BE2C (cell line): ENCODE measurements around the gene MMP23B.
A peak's percentile ranks its signal among the peaks of the same experiment; 100 is the strongest.

ENCODE experiments used
- DNase-seq: peaks from one replicate; pipeline ENCODE4 v3.0.0-alpha.2; 2020
- H3K27me3 ChIP-seq: fragments of 250-450 bp; sonication (Bioruptor Pico); 2 replicates; pipeline ENCODE4 v1.5.1; 2020; ENCODE audit warnings: mild to moderate bottlenecking
- H3K36me3 ChIP-seq: fragments of 250-450 bp; sonication (Bioruptor Pico); 2 replicates; pipeline ENCODE4 v1.5.1; 2020; ENCODE audit warnings: mild to moderate bottlenecking
- H3K4me1 ChIP-seq: fragments of 250-450 bp; sonication (Bioruptor Pico); 2 replicates; pipeline ENCODE4 v1.5.1; 2020
- H3K4me3 ChIP-seq: 2 replicates; pipeline ENCODE4 v1.5.1; 2011; ENCODE audit warnings: low read depth, low read length
- H3K9me3 ChIP-seq: fragments of 250-450 bp; sonication (Bioruptor Pico); 2 replicates; pipeline ENCODE4 v1.5.1; 2020
- CTCF ChIP-seq: IDR thresholded peaks from 2 replicates; pipeline ENCODE4 v1.5.1; 2012; ENCODE audit warnings: mild to moderate bottlenecking, low read depth, low read length

The MMP23B gene

GRCh38 chr1:1609822-1610485, 22.0 kb upstream of the MMP23B start:
- peak; percentile 35 for DNase-seq
- Histone ChIP-seq H3K27me3 (no peaks in the 10 kb centered on the region), H3K4me1 (peaks cover 5% of the 10 kb centered on the region; the same call in 1 of the 2 replicates), H3K4me3 (no peak overlapping the region), H3K36me3 (no peaks in the 10 kb centered on the region), H3K9me3 (no peaks in the 10 kb centered on the region)
- TF ChIP-seq CTCF, result no peak

GRCh38 chr1:1610796-1611195, 21.2 kb upstream of the MMP23B start:
- Histone ChIP-seq H3K36me3 (no peaks in the 10 kb centered on the region), H3K4me1 (peaks cover 5% of the 10 kb centered on the region; the same call in 1 of the 2 replicates), H3K27me3 (no peaks in the 10 kb centered on the region), H3K9me3 (no peaks in the 10 kb centered on the region), H3K4me3 (no peak overlapping the region)
- no peak for DNase-seq
- no peak for TF ChIP-seq CTCF

GRCh38 chr1:1612104-1612400, 19.9 kb upstream of the MMP23B start:
- TF ChIP-seq CTCF, result no peak
- H3K9me3 ChIP-seq, result no peaks in the 10 kb centered on the region
- H3K4me3 ChIP-seq, result no peak overlapping the region
- H3K36me3 ChIP-seq, result no peaks in the 10 kb centered on the region
- H3K4me1 ChIP-seq, result peaks cover 5% of the 10 kb centered on the region; the same call in 1 of the 2 replicates
- no peak for DNase-seq
- no peaks in the 10 kb centered on the region for H3K27me3 ChIP-seq

GRCh38 chr1:1613509-1614082, 18.4 kb upstream of the MMP23B start:
- H3K27me3 ChIP-seq, result no peaks in the 10 kb centered on the region
- H3K4me3 ChIP-seq, result peak overlapping the region; percentile 74; the same call in 1 of the 2 replicates
- no peak for DNase-seq
- no peak for TF ChIP-seq CTCF
- H3K4me1 ChIP-seq, result peaks cover 5% of the 10 kb centered on the region; the same call in 1 of the 2 replicates
- no peaks in the 10 kb centered on the region for H3K9me3 ChIP-seq
- no peaks in the 10 kb centered on the region for H3K36me3 ChIP-seq

- Histone ChIP-seq H3K9me3 (no peaks in the 10 kb centered on the region), H3K36me3 (no peaks in the 10 kb centered on the region), H3K4me3 (peak overlapping the region; percentile 74), H3K4me1 (peaks cover 5% of the 10 kb centered on the region; the same call in 1 of the 2 replicates), H3K27me3 (no peaks in the 10 kb centered on the region)
- no peak for TF ChIP-seq CTCF
- peak; percentile 9 for DNase-seq
These were observed 17.6 kb upstream of the MMP23B start for GRCh38 chr1:1614204-1614953.

- H3K4me1 ChIP-seq, result peaks cover 4% of the 10 kb centered on the region; the same call in 1 of the 2 replicates
- H3K4me3 ChIP-seq, result peak overlapping the region; percentile 74
- no peak for DNase-seq
- no peak for TF ChIP-seq CTCF
- no peaks in the 10 kb centered on the region for H3K27me3 ChIP-seq
- H3K9me3 ChIP-seq, result no peaks in the 10 kb centered on the region
- H3K36me3 ChIP-seq, result no peaks in the 10 kb centered on the region
These were observed 17.1 kb upstream of the MMP23B start for GRCh38 chr1:1614954-1615255.
